ENCODE measurements around the gene HOXB9.

Gene HOXB9

GRCh38 chr17:48609759-48610281, 16.3 kb downstream of the HOXB9 start:
- DNase-seq = no peak

- DNase-seq = no peak
Measured at GRCh38 chr17:48609033-48609432, 17.1 kb downstream of the HOXB9 start.

- no peak for DNase-seq
Measured at GRCh38 chr17:48608494-48608834, 17.7 kb downstream of the HOXB9 start.

GRCh38 chr17:48606892-48607614, 19.1 kb downstream of the HOXB9 start:
- no peak for DNase-seq

GRCh38 chr17:48605991-48606891, 19.9 kb downstream of the HOXB9 start:
- no peak for DNase-seq

GRCh38 chr17:48605409-48605919, 20.7 kb downstream of the HOXB9 start:
- DNase-seq = no peak

GRCh38 chr17:48604770-48605329, 21.3 kb downstream of the HOXB9 start, which contains the start of gene HOXB6:
TSS of gene HOXB6 (minus strand) at chr17:48604986. CDS start at chr17:48598150, 6,836 bp downstream.
- no peak for DNase-seq

- DNase-seq = no peak
Measured at GRCh38 chr17:48603959-48604769, 22.0 kb downstream of the HOXB9 start.

GRCh38 chr17:48601539-48602425, 24.4 kb downstream of the HOXB9 start:
- DNase-seq = no peak

- DNase-seq = no peak
Measured at GRCh38 chr17:48601207-48601538, 25.0 kb downstream of the HOXB9 start.

- no peak for DNase-seq
Measured at GRCh38 chr17:48600244-48601098, 25.7 kb downstream of the HOXB9 start.

- DNase-seq = no peak
Measured at GRCh38 chr17:48599354-48599753, 26.8 kb downstream of the HOXB9 start.

- no peak for DNase-seq
Measured at GRCh38 chr17:48598736-48599135, 27.4 kb downstream of the HOXB9 start.

GRCh38 chr17:48597778-48598631, 28.2 kb downstream of the HOXB9 start:
- no peak for DNase-seq

- peak; percentile 75 for DNase-seq
Measured at GRCh38 chr17:48597528-48597777, 28.7 kb downstream of the HOXB9 start.

GRCh38 chr17:48596735-48597527, 29.2 kb downstream of the HOXB9 start:
- no peak for DNase-seq

- peak; percentile 78 for DNase-seq
Measured at GRCh38 chr17:48596000-48596734, 30.0 kb downstream of the HOXB9 start.

All from activated effector memory CD4-positive, alpha-beta T cell treated with anti-CD3 and anti-CD28 coated beads, Interleukin-2, amount 50 U/mL, for 16 hours (primary cell).